ENCODE measurements around the gene ABHD2.

Gene ABHD2

DNA sequence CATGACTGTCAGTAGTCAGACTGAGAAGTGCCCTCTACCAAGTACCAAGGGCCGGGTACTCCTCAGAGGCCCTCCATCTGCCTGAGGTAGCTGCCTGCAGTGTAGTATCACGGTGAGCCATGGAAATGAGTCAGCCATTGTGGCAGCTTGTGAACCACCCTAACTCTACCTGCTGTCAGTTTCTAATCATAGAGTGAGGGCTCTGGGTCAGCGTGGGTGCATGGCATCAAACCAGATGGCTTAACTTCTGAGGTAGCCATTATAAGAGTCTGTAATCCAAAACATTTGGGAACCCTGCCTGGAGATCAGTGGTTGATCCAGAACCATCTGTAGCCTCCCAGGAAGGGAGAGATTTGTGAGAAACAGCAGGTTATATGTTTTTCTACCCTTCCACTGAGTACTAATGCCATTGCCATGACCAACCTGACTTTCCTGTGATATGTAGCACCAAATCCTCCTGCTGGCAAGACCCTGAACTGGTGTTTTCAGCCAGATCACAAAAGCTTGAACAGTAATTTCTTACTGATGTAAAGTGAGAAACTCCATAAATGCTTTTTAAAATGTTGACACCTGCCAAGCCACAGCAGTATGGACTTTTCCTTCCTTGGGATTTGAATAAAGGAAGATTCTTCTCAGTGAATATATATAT is 38.9 kb downstream of the ABHD2 start:
- Histone ChIP-seq H3K4me1 (ENCODE audit: control insufficient read depth, low read length) (peaks cover 7% of the 10 kb centered on the region), H3K9me3 (ENCODE audit: control insufficient read depth, insufficient read depth, low read length) (no peaks in the 10 kb centered on the region), H3K36me3 (ENCODE audit: control insufficient read depth, low read length) (peaks cover 2% of the 10 kb centered on the region; the same call in 1 of the 2 replicates), H3K27ac (ENCODE audit: low read depth, low read length) (no peak overlapping the region), H3K27me3 (ENCODE audit: control insufficient read depth, low read length) (no peaks in the 10 kb centered on the region), H3K4me2 (ENCODE audit: low read length) (no peak overlapping the region), H3K79me2 (ENCODE audit: control insufficient read depth, low read length) (no peaks in the 10 kb centered on the region), H3K9me2 (replicated peaks; ENCODE audit: control insufficient read depth, low read length) (no peaks in the 10 kb centered on the region), H3K4me3 (ENCODE audit: low read length) (no peak overlapping the region), H3F3A (ENCODE audit: control insufficient read depth, insufficient read depth) (no peaks in the 10 kb centered on the region), H4K20me1 (ENCODE audit: control insufficient read depth, insufficient read depth, low read depth, low read length) (no peaks in the 10 kb centered on the region)
- no peak for TF ChIP-seq EZH2phosphoT487 (IDR thresholded peaks at IDR 0.05; ENCODE audit: borderline replicate concordance, low read length)
- TF ChIP-seq, protein P1, sequence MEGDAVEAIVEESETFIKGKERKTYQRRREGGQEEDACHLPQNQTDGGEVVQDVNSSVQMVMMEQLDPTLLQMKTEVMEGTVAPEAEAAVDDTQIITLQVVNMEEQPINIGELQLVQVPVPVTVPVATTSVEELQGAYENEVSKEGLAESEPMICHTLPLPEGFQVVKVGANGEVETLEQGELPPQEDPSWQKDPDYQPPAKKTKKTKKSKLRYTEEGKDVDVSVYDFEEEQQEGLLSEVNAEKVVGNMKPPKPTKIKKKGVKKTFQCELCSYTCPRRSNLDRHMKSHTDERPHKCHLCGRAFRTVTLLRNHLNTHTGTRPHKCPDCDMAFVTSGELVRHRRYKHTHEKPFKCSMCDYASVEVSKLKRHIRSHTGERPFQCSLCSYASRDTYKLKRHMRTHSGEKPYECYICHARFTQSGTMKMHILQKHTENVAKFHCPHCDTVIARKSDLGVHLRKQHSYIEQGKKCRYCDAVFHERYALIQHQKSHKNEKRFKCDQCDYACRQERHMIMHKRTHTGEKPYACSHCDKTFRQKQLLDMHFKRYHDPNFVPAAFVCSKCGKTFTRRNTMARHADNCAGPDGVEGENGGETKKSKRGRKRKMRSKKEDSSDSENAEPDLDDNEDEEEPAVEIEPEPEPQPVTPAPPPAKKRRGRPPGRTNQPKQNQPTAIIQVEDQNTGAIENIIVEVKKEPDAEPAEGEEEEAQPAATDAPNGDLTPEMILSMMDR (IDR thresholded peaks at IDR 0.05; ENCODE audit: low read depth, low read length, poor library complexity, severe bottlenecking) = no peak

DNA sequence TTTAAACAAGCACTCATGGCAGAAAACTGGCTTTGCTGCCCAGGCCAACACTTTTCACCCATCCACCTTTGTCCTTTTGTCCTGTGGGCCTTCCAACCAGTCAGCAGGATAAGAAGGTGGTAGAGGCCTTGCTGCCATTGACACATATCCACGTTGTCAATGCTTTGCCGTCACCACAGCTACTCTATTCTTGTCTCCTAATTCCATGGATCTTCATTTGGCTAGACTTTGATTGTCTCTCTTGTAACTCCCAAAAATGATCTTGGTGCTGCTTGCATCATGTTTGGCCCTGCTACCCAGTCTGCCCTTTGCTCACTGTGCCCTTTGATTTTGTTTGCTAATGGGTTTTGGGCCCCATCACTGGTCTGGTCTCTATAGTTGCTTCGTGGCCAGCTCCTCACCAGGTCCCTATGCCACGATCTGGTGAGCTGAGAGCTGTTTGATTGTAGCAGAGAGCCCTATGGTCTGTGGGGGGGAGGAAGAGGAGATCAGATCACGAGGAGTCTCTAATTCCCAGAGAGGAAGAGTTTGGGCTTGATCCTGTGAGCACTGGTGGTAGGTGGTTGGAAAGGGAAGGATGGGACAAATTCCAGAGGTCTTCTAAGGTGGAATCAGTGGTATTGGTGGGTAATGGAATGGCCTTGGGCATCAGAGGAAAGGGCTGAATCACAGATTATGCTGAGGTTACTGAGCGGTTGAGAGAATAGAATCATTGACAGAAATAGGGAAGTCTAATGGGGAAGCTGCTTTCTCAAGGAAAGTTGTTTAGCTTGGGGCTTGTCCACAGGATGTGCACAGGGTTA is 40.3 kb downstream of the ABHD2 start:
- TF ChIP-seq EZH2phosphoT487 (IDR thresholded peaks at IDR 0.05; ENCODE audit: borderline replicate concordance, low read length) = no peak
- TF ChIP-seq, protein P1 (IDR thresholded peaks at IDR 0.05; ENCODE audit: low read depth, low read length, poor library complexity, severe bottlenecking) = no peak
- Histone ChIP-seq H3K9me2 (replicated peaks; ENCODE audit: control insufficient read depth, low read length) (no peaks in the 10 kb centered on the region), H3F3A (ENCODE audit: control insufficient read depth, insufficient read depth) (no peaks in the 10 kb centered on the region), H4K20me1 (ENCODE audit: control insufficient read depth, insufficient read depth, low read depth, low read length) (no peaks in the 10 kb centered on the region), H3K9me3 (ENCODE audit: control insufficient read depth, insufficient read depth, low read length) (no peaks in the 10 kb centered on the region), H3K27ac (ENCODE audit: low read depth, low read length) (no peak overlapping the region), H3K4me3 (ENCODE audit: low read length) (no peak overlapping the region), H3K79me2 (ENCODE audit: control insufficient read depth, low read length) (no peaks in the 10 kb centered on the region), H3K4me2 (ENCODE audit: low read length) (no peak overlapping the region), H3K4me1 (ENCODE audit: control insufficient read depth, low read length) (peaks cover 7% of the 10 kb centered on the region), H3K36me3 (ENCODE audit: control insufficient read depth, low read length) (peaks cover 2% of the 10 kb centered on the region; the same call in 1 of the 2 replicates), H3K27me3 (ENCODE audit: control insufficient read depth, low read length) (no peaks in the 10 kb centered on the region)

DNA sequence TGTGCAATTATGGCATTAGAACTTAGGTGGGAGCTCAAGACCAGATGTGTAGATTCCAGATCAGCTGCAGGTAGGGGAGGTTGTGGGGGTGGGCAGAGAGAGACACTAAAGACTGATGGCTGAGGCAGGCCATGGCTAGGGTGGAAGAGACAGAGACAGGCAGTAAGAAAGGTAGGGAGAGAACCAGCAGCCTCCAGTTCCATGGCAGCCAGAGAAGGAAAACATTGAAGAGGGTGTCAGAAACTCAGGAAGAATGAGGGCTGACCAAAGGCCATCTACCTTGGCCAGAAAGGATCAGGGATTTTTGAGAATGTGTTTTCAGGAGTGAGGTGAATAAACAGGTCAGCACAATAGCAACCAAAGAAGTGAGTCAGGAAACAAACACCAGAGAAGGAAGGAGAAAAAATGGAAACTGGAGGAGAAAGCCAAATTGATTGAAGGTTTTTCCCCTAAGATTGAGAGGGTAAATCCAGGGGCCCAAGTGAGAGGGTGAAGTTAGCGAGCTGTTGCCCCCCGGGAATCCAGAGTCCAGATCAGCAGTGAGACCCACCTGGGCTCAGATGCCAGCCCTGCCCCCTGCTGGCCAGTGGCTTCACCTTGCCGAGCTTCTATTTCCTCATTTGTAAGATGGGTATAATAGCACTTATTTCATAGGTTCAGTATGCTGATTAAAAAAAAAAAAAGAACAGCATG is 41.0 kb downstream of the ABHD2 start:
- H3K9me2 ChIP-seq (replicated peaks; ENCODE audit: control insufficient read depth, low read length) = no peaks in the 10 kb centered on the region
- no peaks in the 10 kb centered on the region; the same call in 1 of the 2 replicates for H3K4me1 ChIP-seq (ENCODE audit: control insufficient read depth, low read length)
- H3K79me2 ChIP-seq (ENCODE audit: control insufficient read depth, low read length) = no peaks in the 10 kb centered on the region
- no peaks in the 10 kb centered on the region for H3K27me3 ChIP-seq (ENCODE audit: control insufficient read depth, low read length)
- H3K4me3 ChIP-seq (ENCODE audit: low read length) = no peak overlapping the region
- H3K4me2 ChIP-seq (ENCODE audit: low read length) = no peak overlapping the region
- H3F3A ChIP-seq (ENCODE audit: control insufficient read depth, insufficient read depth) = no peaks in the 10 kb centered on the region
- peaks cover 2% of the 10 kb centered on the region; the same call in 1 of the 2 replicates for H3K36me3 ChIP-seq (ENCODE audit: control insufficient read depth, low read length)
- H3K27ac ChIP-seq (ENCODE audit: low read depth, low read length) = no peak overlapping the region
- no peaks in the 10 kb centered on the region for H4K20me1 ChIP-seq (ENCODE audit: control insufficient read depth, insufficient read depth, low read depth, low read length)
- no peaks in the 10 kb centered on the region for H3K9me3 ChIP-seq (ENCODE audit: control insufficient read depth, insufficient read depth, low read length)
- TF ChIP-seq, protein P1 (IDR thresholded peaks at IDR 0.05; ENCODE audit: low read depth, low read length, poor library complexity, severe bottlenecking) = peak; percentile 91
- no peak for TF ChIP-seq EZH2phosphoT487 (IDR thresholded peaks at IDR 0.05; ENCODE audit: borderline replicate concordance, low read length)

Data from DOHH2 (cell line).